ENCODE measurements around the gene MGAT4D.
A peak's percentile ranks its signal among the peaks of the same experiment; 100 is the strongest.
"Not testable (repeated sequence)": the region's sequence is repeated elsewhere in the genome, so short reads cannot be mapped to it uniquely, and the experiment has no call there.

MGAT4D gene

DNA sequence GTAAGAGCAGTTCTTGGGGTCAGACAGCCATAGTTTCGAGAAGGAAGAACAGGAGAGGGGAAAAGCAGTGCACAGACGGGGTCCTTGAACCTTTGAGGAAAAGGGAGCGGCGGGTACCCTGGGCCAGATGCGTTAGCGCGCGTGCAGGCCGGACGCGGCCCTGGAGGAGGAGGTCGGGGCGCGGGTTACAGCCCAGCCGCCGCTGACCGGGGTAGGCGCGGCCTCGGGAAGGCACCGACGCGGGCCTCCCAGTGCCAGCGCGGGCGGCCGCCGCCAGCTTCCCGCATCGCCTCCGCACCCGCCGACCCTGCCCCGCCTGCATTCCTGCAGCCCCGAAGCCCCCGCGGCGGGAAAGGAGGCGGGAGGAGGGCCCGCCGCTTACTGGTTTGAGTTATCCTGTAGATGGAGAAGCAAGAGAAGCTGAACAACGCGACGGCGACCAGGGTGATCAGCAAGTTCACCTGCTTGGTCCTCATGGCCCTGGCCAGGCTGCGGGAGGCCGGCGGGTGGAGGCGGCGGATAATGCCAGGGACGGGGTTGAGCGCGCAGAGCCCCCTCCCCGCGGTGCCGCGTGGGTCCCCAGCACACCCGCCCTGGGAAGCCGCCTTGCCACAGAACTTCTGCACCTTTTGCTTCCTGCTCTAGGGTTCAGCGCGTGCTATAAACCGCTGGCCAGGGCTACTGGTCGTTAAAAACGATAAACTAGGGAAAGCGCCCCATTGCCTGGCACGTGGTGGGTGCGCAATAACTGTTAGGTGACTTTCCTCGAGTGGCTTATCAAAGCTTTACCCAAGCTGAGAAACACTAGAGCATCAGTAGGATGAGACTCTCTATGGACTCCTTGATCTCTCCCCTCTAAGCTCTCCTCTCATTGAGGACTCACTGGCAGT lies at the start of gene MGAT4D:
Gene MGAT4D (minus strand): TSS at position 547 of the 890 bp plus-strand sequence. CDS start 71 bp downstream, at position 476.
- FAIRE-seq = no peak

DNA sequence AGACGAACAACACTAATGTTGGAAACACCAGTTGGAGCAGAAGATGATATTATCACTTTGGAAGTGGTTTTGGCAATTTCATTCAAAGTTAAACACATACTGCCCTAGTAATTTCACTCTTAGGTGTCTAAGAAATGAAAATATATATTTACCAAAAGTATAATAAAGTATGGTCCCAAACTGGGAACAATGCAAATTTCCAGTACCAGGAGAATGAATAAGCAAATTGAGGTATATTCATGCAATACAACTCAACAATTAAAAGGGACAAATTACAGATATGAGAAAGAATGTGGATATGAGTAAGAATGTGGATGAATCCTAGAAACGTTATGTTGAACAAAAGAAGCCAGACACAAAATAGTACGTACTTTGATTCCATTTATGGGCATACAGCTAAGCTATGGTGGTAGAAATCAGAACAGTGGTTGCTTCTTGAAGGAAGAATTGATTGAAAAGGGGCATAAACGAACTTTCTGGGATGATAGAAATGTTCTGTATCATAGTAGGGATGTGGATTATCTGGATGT lies 35.9 kb upstream of the MGAT4D start:
- no peak for FAIRE-seq

- no peak for FAIRE-seq
These were observed 31.3 kb upstream of the MGAT4D start for GRCh38 chr4:140529434-140529833.

DNA sequence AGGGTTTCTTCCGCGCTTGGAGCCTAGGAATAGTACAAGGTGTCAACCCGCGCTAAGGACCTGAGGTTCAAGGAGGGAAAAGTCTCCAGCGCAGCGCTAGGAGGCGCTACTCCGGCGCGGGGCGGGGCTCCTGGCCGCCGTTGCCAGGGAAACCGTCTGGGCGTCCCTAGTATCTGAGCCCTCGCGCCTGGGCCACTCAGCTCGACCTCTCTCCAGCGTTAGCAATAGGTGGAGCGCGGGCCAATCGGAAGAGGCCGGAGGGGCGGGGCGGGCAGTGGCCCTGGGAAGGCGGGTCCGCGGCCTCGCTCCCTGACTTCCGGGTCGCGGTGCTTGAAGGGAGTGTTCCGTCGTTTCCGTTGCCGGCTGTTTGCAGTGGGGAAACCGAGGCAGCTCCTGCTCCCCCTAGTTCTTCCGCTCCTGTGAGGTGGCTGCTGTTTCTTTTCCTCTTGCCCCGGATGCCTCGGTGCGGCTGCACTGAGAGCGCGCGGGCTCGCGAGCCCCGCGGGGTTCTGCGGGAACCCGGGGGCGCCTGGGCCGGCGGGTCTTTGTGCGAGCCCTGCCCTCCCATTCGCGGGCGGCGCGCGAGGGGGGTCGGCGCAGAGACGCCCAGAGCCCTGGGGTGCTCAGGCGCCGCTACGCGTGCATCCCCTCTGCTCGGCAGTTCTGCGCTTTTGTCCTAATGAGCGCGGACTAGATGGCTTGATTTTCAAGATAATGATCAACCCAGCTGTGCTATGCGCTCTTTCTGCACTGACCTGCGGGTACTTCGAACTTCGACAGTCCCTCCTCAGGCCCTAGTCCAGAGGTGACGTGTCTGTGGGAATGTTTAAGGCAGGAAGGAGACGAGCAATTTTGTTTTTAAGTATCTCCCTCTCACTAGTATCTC lies 26.0 kb upstream of the MGAT4D start, which contains the start of gene ELMOD2:
Gene ELMOD2 (plus strand): TSS at position 312 of the 886 bp plus-strand sequence. CDS start 1,261 bp downstream, outside the sequence.
- FAIRE-seq = peak; percentile 98

DNA sequence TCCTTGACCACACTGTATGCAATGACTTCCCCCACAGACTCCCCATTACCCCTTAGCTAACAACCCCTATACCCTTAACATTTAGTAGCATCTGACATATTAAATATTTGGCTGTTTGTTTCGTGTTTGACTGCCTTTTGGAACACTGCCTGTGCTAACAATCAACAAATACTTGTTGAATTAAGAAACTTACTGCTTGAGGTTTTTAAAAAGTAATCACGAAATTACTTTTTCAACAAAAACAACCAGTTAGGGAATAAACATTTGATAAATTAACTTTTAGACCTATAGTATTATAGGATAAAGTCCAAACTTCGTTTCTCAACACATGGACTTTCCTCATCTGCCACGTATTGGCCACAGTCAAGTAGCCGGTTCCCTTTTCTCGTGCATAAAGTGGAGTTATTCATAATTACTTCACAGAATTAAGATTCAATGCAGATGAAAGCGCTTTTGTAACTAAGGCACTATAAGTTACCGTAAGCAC lies 25.3 kb upstream of the MGAT4D start:
- FAIRE-seq = no peak

DNA sequence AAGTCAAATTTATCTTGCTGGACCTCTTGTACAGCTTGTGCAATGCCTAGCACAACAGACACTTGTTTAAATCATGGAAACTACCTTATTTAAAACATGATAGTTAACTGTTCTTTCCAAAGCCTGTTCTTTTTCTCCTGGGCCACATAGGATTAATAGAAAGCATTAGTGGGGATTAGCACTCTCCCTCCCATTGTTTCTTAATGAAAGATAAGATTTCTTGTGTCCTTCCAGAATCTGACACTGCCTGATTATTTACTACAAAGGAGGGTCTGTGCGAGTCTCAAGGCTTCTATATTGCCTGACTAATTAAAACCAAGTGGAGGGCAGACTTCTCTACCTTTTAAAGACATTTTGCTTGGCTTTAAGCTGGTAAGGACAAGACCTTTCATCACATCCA lies 17.3 kb upstream of the MGAT4D start:
- FAIRE-seq = no peak

GRCh38 chr4:140513765-140514164 lies 15.7 kb upstream of the MGAT4D start:
- not testable (repeated sequence) for FAIRE-seq

GRCh38 chr4:140504261-140504660 lies 6.2 kb upstream of the MGAT4D start:
- no peak for FAIRE-seq

DNA sequence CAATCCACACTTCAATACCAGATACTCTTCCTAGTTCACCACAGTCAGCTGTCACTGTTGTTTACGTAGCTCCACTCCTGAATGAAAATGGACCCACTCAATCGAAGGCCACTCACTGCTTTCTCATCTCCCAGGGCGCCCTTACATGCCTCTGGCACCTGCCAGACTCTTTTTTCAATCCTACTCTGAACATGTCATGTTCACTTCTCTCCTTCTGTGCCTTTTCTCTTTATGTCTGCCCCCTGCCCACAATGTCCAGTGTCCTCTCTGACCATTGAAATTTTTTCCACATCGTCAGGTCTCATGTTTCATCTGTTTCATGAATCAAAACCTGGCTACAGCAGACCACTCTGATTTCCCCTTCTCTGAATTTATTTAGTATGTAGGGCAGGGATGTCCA lies 1.3 kb upstream of the MGAT4D start:
- no peak for FAIRE-seq

GRCh38 chr4:140497405-140497746 lies 717 bp downstream of the MGAT4D start:
- no peak for FAIRE-seq

DNA sequence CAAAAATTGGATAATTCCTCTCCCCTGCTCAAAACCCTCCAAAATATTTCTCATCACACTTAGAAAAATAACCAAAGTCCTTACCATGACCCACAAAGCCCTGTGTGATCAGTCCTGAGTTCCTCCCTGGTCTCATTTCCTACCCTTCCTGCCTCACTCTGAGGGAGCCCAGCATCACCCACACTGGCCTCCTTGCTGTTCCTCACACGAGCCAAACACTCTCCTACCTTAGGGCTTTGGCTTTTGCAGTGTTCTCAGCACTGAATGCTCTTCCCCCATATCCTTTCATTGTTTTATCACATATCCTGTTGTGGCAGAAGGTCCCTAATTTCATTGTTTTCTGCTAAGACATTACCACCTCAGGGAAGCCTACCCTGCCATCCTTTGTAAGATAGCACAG lies 12.2 kb downstream of the MGAT4D start:
- FAIRE-seq = no peak

DNA sequence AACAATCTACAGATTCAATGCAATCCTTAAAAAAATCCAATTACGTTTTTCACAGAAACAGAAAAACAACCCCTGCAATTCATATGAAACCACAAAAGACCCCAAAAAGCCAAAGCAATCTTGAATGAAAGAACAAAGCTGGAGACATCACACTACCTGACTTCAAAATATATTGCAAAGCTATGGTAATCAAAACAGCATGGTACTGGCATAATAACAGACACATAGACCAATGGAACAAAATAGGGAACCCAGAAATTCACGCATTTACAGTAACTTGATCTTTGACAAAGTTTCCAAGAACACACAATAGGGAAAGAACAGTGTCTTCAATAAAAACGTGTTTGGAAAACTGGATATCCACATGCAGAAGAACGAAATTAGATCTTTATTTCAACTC lies 14.6 kb downstream of the MGAT4D start:
- FAIRE-seq = no peak

DNA sequence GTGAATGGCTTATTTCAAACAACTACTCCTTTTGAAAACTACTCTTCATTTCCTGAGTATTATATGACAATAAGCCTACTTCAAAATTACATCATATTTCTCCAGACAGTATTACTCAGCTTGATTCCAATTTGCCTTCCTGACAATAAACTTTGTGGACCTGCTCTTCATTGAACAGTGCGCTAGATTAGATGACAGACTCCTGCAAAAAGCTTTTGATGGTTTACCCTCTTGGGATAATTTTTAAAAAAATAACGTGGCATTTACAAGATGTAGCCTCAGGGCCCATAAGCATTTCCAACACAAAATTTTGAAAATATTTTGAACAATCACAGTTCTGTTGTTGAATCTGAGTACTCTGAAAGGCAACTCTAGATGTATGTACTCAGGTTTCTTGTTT lies 25.9 kb downstream of the MGAT4D start:
- FAIRE-seq = no peak

DNA sequence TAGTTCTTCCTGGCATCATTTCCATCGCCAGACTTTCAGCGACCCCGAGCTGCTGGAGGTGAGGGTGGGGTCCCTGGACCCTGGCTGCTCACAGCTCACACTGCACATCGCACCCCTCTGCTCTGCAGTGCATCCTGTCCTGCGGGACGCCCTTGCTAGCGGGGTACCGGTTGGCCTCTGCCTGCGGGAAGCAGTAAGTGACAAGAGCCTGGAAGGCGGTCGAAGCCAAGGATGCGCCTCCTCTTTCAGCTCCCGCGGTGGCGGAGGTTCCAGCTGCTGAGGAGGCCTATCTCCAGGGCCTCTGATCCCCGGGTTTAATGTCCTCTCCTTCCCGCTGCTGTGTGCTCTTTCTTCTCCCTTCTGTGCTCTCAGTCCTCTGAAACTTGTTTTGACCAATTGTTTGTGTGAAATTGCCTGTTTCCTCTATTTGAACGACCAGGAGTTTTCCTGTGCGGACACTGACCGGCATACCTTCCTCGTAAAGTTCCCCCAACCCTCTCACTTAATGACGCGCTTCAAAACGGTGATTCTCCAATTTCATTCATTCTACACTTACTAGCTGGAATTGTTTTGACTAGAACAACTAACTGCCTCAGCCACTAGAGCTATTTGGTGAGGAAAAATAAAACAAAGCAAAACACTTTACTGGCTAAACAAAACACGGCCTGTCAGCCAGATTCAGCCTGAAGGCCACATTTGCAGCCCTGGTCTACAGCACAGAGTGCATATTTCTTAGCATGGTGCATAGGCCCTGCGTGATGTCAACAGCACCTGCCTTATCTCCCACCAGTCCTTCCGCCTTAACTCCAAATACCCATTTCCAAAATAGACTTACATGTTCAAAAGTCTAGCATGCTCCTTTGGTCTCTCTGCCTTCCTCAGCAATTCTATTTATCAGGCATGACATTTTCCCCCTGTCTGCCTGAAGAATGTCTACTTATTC lies 28.0 kb downstream of the MGAT4D start:
- no peak for FAIRE-seq

DNA sequence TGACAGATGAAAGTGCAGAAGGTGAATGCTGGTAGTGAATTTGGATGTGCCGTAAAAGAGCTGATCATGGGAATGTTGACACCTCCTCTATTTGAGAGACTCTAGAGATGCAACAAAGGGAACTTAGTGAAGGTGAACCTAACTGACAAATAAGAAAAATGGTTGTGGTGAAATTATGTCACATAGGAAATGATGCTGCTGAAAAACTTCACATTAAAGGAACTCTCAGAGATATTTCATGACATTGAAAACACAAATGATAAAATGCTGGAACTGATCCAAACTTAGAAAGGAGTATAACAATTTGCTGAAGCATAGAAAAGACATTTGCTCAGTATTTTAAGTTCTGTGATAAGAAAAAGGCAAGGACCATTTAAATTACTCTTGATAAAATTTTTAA lies 31.9 kb downstream of the MGAT4D start:
- FAIRE-seq = no peak

GRCh38 chr4:140463614-140464013 lies 34.5 kb downstream of the MGAT4D start:
- no peak for FAIRE-seq

- no peak for FAIRE-seq
These were observed 34.9 kb downstream of the MGAT4D start for GRCh38 chr4:140463182-140463581.

- no peak for FAIRE-seq
These were observed 47.7 kb downstream of the MGAT4D start for GRCh38 chr4:140450352-140450751.

GRCh38 chr4:140448830-140449229 lies 49.3 kb downstream of the MGAT4D start:
- FAIRE-seq = no peak

DNA sequence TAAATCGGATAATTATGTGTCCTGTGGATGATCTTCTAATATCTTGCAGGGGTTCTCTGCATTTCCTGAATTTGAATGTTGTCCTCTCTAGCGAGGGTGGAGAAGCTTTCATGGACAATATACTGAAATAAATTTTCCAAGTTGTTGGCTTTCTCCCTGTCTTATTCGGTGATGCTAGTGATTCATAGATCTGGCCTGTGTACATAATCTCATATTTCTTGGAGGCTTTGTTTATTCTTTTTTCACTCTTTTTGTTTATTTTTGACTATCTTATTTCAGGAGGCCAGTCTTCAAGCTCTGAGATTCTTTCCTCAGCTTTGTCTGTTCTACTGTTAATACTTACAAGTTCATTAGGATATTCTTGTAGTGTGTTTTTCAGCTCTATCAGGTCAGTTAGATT lies 49.9 kb downstream of the MGAT4D start:
- FAIRE-seq = no peak

GRCh38 chr4:140444347-140444746 lies 53.7 kb downstream of the MGAT4D start:
- not testable (repeated sequence) for FAIRE-seq

DNA sequence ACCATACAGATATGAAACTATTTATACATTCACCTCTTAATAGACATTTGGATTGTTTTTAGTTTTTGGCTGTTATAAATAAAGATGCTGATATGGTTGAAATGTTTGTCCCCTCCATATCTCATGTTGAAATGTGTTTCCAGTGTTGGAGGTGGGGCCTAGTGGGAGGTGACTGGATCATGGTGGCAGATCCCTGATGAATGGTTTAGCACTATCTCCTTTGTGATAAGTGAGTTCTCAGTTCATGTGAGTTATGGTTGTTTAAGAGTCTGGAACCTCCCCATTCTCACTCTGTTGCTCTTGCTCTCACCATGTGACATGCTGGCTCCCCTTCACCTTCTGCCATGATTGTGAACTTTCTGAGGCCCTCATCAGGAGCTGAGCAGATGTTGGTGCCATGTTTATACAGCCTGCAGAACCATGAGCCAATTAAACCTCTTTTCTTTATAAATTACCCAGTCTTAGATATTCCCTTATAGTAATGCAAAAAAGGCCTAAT lies 58.4 kb downstream of the MGAT4D start:
- FAIRE-seq = no peak

All from G401.6 (cell line).